ENCODE results near the gene SYNJ2BP. TPM values are rescaled to one million over a fixed set of nuclear protein-coding genes. Genes with fewer than 3 reads are reported as not detected.

The SYNJ2BP gene
- total and polyA plus RNA-seq, 2 of the 13 experiments (the other 11 are each of a cell fraction or from before 2014, with no cell fraction given) = 18.1 to 28.6 TPM

- 0 out of 2 replicates have a peak, but pooled peaks have one; percentile 26 for TF ChIP-seq CSRNP1 (CRISPR knock-in tag; IDR thresholded peaks at IDR 0.05)
- no peak for TF ChIP-seq ZSCAN21 (CRISPR knock-in tag; IDR thresholded peaks at IDR 0.05; ENCODE audit: borderline replicate concordance)
- peak; percentile 89; the same call in 1 of the 2 replicates for TF ChIP-seq AHDC1 (CRISPR knock-in tag; IDR thresholded peaks at IDR 0.05; ENCODE audit: borderline replicate concordance)
- TF ChIP-seq ZNF572 (CRISPR knock-in tag; IDR thresholded peaks at IDR 0.05) = no peak
- no peak for TF ChIP-seq MAFF (IDR thresholded peaks at IDR 0.05; ENCODE audit: low read depth, low read length)
- no peak for TF ChIP-seq ZNF329 (CRISPR knock-in tag; IDR thresholded peaks at IDR 0.05; ENCODE audit: low read depth)
- TF ChIP-seq HOXA5 (CRISPR knock-in tag; IDR thresholded peaks at IDR 0.05) = peak; percentile 40; the same call in 1 of the 2 replicates
- no peak for TF ChIP-seq ZBTB38 (CRISPR knock-in tag; IDR thresholded peaks at IDR 0.05)
- no peak for TF ChIP-seq ZBTB34 (CRISPR knock-in tag; IDR thresholded peaks at IDR 0.05)
- 0 out of 2 replicates have a peak, but pooled peaks have one; percentile 37 for TF ChIP-seq ZBTB25 (CRISPR knock-in tag; IDR thresholded peaks at IDR 0.05)
- TF ChIP-seq ZNF784 (CRISPR knock-in tag; IDR thresholded peaks at IDR 0.05; ENCODE audit: borderline replicate concordance) = 0 out of 2 replicates have a peak, but pooled peaks have one; percentile 36
- TF ChIP-seq GLMP (CRISPR knock-in tag; IDR thresholded peaks at IDR 0.05; ENCODE audit: borderline replicate concordance) = no peak
- peak; percentile 59; the same call in 1 of the 2 replicates for TF ChIP-seq ZNF503 (CRISPR knock-in tag; IDR thresholded peaks at IDR 0.05)
Observed at GRCh38 chr14:70448633-70449340, 31.9 kb upstream of the SYNJ2BP start (continued).

Measured in HepG2 (cell line).